IPS-18c (cell line): ENCODE data around the gene DDI2.

Source experiments
- H3K4me3 ChIP-seq: 2 replicates; pipeline ENCODE4 v1.7.0; 2013; ENCODE audit warnings: low read depth, mild to moderate bottlenecking, low read length, moderate library complexity; ENCODE audit not compliant: insufficient read depth
- H3K9me3 ChIP-seq: one replicate; pipeline ENCODE4 v1.6.1; 2013; ENCODE audit warnings: mild to moderate bottlenecking, low read length, moderate library complexity; ENCODE audit not compliant: control insufficient read depth, insufficient read depth

DDI2 gene

DNA sequence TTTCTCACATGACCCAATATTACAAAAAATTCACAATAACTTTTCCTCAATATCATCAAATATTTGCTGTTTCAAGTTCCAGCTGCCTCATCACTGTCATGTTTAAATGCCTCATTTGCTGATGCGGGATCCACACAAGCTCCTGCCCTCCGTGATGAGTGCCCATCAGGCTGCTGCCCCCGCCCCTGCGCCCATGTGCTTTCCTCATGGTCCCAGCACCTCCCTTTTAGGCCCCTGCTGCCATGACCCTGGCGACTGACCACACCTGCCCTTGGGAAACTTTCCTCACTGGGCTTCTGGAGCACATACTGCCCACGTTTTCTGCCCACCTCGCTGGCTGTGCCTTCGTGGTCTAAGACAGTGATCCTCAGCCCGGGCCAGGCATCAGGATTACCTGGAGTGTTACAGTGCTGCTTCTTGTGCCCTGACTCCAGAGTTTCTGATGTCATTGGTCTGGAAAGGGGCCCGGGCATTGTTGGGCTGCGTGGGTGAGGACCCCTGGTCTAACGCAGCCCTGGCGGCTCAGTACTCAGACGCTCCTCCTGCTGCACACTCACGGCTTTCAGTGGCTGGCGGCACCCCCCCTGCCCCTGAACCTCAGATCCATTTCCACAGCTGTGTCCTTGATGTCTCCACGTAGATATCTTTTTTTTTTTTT, 87.4 kb downstream of the DDI2 start:
- H3K4me3 ChIP-seq, result no peak overlapping the region
- H3K9me3 ChIP-seq, result no peaks in the 10 kb centered on the region

DNA sequence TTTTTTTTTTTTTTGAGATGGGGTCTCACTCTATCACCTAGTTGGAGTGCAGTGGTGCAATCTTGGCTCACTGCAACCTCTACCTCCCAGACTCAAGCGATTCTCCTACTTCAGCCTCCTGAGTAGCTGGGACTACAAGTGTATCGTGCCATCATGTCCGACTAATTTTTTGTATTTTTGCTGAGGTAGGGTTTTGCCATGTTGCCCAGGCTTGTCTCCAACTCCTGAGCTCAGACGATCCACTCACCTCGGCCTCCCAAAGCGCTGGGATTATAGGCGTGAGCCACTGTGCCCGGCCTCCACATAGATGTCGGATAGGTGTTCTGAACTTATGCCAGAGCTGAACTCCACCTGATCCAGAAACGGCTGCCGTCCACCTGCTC, 87.9 kb downstream of the DDI2 start:
- Histone ChIP-seq H3K4me3 (no peak overlapping the region), H3K9me3 (no peaks in the 10 kb centered on the region)

DNA sequence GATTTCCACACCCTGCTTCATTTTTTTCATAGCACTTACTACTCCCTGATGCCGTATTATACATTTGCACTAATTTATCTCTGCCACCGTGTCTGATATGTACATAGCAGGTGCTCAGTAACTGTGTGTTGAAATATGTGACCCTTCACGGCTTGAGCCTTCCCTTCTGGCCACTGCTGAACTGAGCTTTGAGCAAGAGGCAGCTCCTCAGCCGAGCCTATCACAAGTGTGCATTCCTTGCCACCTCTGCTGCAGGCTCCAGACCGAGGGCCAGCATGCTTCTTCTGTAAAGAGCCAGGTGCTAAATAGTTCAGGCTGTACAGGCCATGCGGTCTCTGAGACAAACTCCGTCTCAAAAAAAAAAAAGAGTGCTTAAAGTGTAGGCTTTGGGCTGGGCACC, 89.5 kb downstream of the DDI2 start:
- Histone ChIP-seq H3K9me3 (no peaks in the 10 kb centered on the region), H3K4me3 (no peak overlapping the region)

DNA sequence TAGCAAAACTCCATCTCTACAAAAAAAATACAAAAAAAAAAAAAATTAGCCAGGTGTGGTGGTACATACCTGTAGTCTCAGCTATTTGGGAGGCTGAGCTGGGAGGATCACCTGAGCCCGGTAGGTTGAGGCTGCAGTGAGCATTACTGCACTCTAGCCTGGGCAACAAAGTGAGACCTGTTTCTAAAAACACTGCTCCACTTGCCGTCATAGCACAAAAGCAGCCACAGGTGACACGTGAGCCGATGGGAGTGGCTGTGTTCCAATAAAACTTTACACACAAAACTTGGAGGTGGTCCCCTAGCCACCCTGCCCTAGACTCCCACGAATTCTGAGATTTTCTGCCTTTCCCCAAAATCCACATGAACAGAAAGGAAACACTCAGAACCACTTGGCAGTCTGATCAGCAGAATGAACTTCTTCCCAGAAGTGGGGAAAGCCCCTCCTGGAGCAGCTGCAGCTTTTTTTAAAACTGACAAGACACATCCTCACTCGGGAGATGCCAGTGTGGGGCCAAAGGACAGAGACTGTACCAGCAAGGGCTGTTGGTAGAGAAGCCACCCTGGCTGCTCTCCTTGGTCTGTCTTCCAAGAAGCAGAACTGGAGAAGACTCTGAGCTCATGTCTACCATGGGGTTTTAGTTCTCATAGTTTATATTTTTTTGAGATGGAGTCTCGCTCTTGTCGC, 90.1 kb downstream of the DDI2 start:
- H3K4me3 ChIP-seq, result no peak overlapping the region
- H3K9me3 ChIP-seq, result no peaks in the 10 kb centered on the region

DNA sequence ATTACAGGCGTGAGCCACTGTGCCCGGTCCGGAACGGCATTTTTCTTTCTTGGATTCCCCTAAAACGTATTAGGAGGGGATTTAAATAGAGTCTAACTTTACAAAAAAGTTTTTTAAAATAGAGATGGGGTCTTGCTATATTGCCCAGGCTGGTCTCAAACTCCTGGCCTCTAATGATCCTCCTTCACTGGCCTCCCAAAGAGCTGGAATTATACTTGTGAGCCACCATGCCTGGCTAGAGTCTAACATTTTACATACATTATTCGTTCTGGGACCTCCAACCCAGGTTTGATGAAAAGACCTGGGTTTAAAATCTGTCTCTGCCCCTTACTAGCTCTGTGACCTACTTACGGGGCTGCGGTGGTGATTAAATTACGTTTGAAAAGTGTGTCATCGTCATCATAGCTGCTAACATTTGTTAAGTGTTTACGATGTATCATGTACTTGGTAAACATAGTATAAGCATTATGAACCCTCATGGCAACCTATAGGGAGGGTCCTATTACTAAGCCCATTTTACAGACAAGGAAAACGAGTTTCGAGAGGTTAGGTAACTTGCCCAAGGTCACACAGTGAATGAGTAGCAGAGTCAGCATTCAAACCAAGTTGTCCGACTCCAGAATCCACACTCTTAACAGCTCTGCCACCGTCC, 91.4 kb downstream of the DDI2 start:
- H3K9me3 ChIP-seq, result no peaks in the 10 kb centered on the region

DNA sequence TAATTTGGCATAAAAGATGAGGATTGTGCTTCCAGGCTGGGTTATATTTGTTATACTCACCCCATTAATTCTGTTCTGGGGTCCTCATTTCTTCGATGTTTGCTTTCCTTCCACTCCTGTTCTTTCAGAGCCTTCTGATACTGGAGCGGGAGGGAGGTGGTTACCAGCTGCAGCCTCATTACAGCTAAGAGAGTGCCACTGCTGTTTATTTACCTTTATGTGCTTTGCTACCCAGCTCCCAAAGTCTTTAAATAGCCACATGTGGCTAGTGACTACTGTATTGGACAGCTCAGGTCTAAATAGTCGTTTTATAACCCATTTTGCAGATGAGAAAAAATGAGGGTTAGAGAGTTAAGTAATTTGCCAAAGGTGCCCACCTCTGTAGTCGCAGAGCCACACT, 92.0 kb downstream of the DDI2 start:
- Histone ChIP-seq H3K9me3 (no peaks in the 10 kb centered on the region), H3K4me3 (no peak overlapping the region)

More for the DNA sequence above, 91.4 kb downstream of the DDI2 start:
- H3K4me3 ChIP-seq, result no peak overlapping the region

DNA sequence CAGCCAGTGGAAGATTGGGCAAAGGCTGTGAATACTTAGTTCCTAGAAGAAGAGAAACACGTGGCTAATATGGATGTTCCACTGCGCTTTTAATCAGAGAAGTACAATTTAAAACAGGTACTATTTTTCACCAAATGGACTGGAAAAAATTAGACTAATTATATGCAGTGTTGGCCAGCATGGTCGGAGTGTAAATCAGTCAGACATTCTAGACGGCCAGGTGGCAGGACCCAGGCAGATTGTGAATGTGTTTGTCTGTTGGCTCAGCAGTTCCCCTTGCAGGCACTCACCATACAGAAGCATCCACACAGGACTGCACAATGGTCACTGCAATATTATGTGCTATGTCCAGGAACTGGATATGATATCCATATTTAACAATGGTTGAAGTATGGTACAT, 94.9 kb downstream of the DDI2 start:
- H3K4me3 ChIP-seq, result no peak overlapping the region
- no peaks in the 10 kb centered on the region for H3K9me3 ChIP-seq

DNA sequence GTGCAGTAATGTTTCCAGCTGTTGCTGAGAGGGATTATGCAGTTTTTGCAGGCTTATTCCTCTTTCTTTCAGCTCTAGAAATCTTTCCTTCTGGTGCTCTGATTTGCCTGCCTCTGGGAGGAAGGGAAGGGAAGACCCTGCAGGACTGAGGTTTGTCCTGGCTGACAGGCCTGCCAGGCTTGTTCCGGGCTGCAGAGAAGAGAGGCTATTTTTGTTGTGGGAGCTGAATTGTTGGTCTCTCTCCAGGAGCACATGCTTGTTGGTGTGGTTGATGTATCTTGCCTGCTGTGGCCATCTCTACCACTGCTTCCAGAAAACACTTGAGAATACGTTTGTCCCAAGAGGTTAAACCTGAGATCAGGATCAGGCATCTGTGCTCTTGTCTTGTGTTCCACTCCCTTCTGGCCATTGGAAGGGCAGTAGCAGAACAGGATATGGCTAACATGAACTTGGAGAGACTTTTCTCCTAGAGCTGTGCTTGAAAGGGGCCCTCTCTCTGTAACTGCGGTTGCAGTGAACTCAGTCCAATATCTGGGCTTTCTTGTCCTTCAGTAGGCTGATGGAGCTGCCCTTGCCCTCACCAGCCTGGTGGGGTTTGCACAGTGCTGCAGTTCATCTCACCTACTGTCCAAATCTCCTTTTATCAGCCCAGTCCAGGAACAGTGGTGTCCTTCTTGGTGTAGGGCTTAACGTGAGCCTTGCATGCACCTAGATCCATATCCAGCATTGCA, 97.3 kb downstream of the DDI2 start:
- Histone ChIP-seq H3K4me3 (no peak overlapping the region), H3K9me3 (no peaks in the 10 kb centered on the region)

DNA sequence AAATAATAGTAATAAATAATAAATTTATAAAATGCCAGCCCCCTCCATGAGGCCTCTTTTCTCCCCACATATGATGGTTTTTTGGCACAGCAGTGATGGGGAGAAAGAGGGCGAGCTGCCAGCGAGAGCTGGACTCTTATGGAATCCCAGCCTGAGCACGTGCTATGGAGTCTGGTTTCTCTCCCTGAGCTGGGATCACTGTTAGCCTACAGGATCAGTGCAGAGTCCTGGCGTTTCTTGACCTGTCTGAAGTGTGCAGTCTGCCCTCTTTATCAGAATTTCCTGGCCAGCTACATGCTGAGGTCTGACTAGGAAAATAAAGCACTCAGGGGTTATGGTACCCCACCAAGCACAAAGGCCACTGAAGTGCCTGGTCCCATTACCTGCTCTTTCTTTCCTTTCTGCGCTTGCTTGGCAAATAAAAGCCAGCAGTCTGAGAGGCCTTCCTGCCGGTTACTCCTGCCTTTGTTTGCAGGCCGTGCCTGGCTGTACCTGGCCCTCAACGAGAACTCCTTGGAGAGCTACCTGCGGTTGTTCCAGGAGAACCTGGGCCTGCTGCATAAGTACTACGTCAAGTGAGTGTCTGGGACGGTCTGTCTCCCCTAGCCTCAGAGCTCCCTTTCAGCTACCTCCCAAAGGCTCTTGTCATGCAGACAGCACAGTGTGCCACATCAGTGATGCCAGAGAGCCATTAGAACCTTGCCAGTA, 100.3 kb downstream of the DDI2 start:
- no peaks in the 10 kb centered on the region for H3K9me3 ChIP-seq
- no peak overlapping the region for H3K4me3 ChIP-seq

DNA sequence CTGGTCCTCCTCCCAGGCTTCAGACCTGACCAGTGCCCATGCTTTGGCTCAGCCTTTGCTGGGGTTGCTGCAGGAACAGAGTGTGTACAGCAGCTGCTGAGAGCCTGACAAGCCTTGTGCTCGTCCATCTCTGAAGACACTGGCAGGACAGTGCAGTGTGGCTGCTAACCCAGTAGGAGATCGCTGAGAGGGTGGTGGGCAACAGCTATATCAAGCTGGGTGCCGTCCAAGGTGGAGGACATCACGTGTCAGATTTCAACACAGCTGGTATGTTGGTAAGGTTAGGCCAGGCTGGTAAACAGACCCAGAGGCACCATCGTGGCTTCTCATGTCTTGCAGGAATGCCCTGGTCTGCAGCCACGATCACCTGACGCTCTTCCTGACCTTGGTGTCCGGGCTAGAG, 100.9 kb downstream of the DDI2 start:
- H3K9me3 ChIP-seq, result no peaks in the 10 kb centered on the region
- H3K4me3 ChIP-seq, result no peak overlapping the region
